MCF 10A (cell line): ENCODE results near the gene WASF1. TPM values are rescaled to one million over a fixed set of nuclear protein-coding genes. Genes with fewer than 3 reads are reported as not detected.

ENCODE experiments used
- BruUV-seq: library from RNA; stranded (reverse); fragments of 400-500 nt; replicated peaks from 2 replicates; lab custom pipeline; 2021; lab: Mats Ljungman, UMichigan
- CTCF ChIA-PET: fragments of 300-600 bp; sonication (Branson Sonifier 250); formaldehyde crosslinking; extraction: SDS; loops from one replicate; lab custom pipeline; 2021; ENCODE audit warnings: antibody characterized with exemption, inconsistent platforms; lab: Yijun Ruan, JAX
- POLR2A ChIA-PET: fragments of 300-600, 350-650 bp; sonication (Branson Sonifier 250); formaldehyde crosslinking; extraction: SDS; loops from one replicate; lab custom pipeline; 2020; ENCODE audit warnings: antibody characterized with exemption, inconsistent platforms; lab: Yijun Ruan, JAX
- DNase-seq: peaks from one replicate; pipeline ENCODE4 v3.0.0-alpha.2; 2018; ENCODE audit not compliant: unreplicated experiment
- H3K27ac Mint-ChIP-seq: one replicate; pipeline ENCODE4 v1.8.0; 2022; ENCODE audit warnings: mild to moderate bottlenecking, low read depth, mixed read lengths; ENCODE audit not compliant: unreplicated experiment
- H3K27me3 Mint-ChIP-seq: one replicate; pipeline ENCODE4 v1.8.0; 2022; ENCODE audit warnings: mixed read lengths; ENCODE audit not compliant: insufficient read depth, unreplicated experiment
- H3K36me3 Mint-ChIP-seq: one replicate; pipeline ENCODE4 v1.8.0; 2022; ENCODE audit warnings: mild to moderate bottlenecking, moderate library complexity, mixed read lengths; ENCODE audit not compliant: insufficient read depth, unreplicated experiment
- H3K4me1 Mint-ChIP-seq: one replicate; pipeline ENCODE4 v1.8.0; 2022; ENCODE audit warnings: mixed read lengths; ENCODE audit not compliant: insufficient read depth, unreplicated experiment
- H3K4me3 Mint-ChIP-seq: one replicate; pipeline ENCODE4 v1.8.0; 2022; ENCODE audit warnings: mild to moderate bottlenecking, moderate library complexity, mixed read lengths; ENCODE audit not compliant: unreplicated experiment
- H3K9me3 Mint-ChIP-seq: one replicate; pipeline ENCODE4 v1.8.0; 2022; ENCODE audit warnings: mixed read lengths; ENCODE audit not compliant: unreplicated experiment
- CTCF ChIP-seq: fragments of 200-600 bp; IDR thresholded peaks from one replicate; pipeline ENCODE4 v1.8.0; 2022; ENCODE audit warnings: antibody characterized with exemption, mild to moderate bottlenecking; ENCODE audit not compliant: unreplicated experiment
- intact Hi-C: fragments of 100-400 bp; cut with micrococcal nuclease; formaldehyde crosslinking; loops from 2 replicates; pipeline ENCODE4 v1.14.1; 2022
- total RNA-seq: library from RNA; stranded (reverse); gene quantifications from 2 replicates; pipeline ENCODE4 v1.2.3, GENCODE V29; 2022

WASF1 gene
- total RNA-seq, 1 experiment from 2014 or later, result 55.7 TPM

- intact Hi-C loops, result no loop called here
- no peak for DNase-seq
- CTCF ChIA-PET, result interaction anchor here (0.6 to 1.1 kb wide), 3 partner anchors 15 to 30 kb away, joined by 3 to 4 read pairs (median 4); no protein-coding TSS in a partner anchor
- BruUV-seq, result no TSS peak
- H3K36me3 Mint-ChIP-seq, result no peaks in the 10 kb centered on the region
- no peak overlapping the region for H3K27ac Mint-ChIP-seq
- H3K9me3 Mint-ChIP-seq, result no peaks in the 10 kb centered on the region
- no peaks in the 10 kb centered on the region for H3K27me3 Mint-ChIP-seq
- POLR2A ChIA-PET, result interaction anchor here (0.9 to 1.2 kb wide), 3 partner anchors 10 to 30 kb away, joined by 3 read pairs; no protein-coding TSS in a partner anchor
- no peak for TF ChIP-seq CTCF
- peaks cover 14% of the 10 kb centered on the region for H3K4me1 Mint-ChIP-seq
- no peak overlapping the region for H3K4me3 Mint-ChIP-seq
These were observed 110.9 kb downstream of the WASF1 start for GRCh38 chr6:110068592-110068967.

- Mint-ChIP-seq H3K27me3 (no peaks in the 10 kb centered on the region), H3K4me3 (no peak overlapping the region), H3K9me3 (no peaks in the 10 kb centered on the region), H3K4me1 (peaks cover 14% of the 10 kb centered on the region), H3K27ac (no peak overlapping the region), H3K36me3 (no peaks in the 10 kb centered on the region)
- no TSS peak for BruUV-seq
- no peak for DNase-seq
- POLR2A ChIA-PET, result interaction anchor here (0.6 to 1.2 kb wide), 3 partner anchors 13 to 31 kb away, joined by 3 read pairs; no protein-coding TSS in a partner anchor
- intact Hi-C loops, result no loop called here
- CTCF ChIA-PET, result interaction anchor here (0.7 to 1.7 kb wide), 4 partner anchors 15 to 328 kb away, joined by 3 to 7 read pairs (median 4); no protein-coding TSS in a partner anchor
- no peak for TF ChIP-seq CTCF
These were observed 111.5 kb downstream of the WASF1 start for GRCh38 chr6:110067837-110068591.

GRCh38 chr6:110064744-110065524 is 114.5 kb downstream of the WASF1 start:
- no peaks in the 10 kb centered on the region for H3K36me3 Mint-ChIP-seq
- peaks cover 14% of the 10 kb centered on the region for H3K4me1 Mint-ChIP-seq
- H3K27ac Mint-ChIP-seq, result no peak overlapping the region
- peaks cover 10% of the 10 kb centered on the region for H3K27me3 Mint-ChIP-seq
- CTCF ChIA-PET, result interaction anchor here (1.5 to 1.9 kb wide), 3 partner anchors 11 to 25 kb away, joined by 5 to 12 read pairs (median 9); no protein-coding TSS in a partner anchor
- TF ChIP-seq CTCF, result no peak
- no peaks in the 10 kb centered on the region for H3K9me3 Mint-ChIP-seq
- intact Hi-C loops, result no loop called here
- no peak for DNase-seq
- H3K4me3 Mint-ChIP-seq, result no peak overlapping the region
- POLR2A ChIA-PET, result interaction anchor here (0.5 to 1.5 kb wide), 2 partner anchors 115 to 119 kb away, joined by 3 read pairs; partner anchors contain the start of genes CDC40 and WASF1
- no TSS peak for BruUV-seq
